GM21717 (cell line): ENCODE results near the gene RAI14.
"Not testable (repeated sequence)": the region's sequence is repeated elsewhere in the genome, so short reads cannot be mapped to it uniquely, and the experiment has no call there.

ENCODE experiments used
- ATAC-seq: cut with Tn5 transposase; IDR thresholded peaks from one replicate; pipeline ENCODE4 v1.9.1; 2021; ENCODE audit warnings: mild to moderate bottlenecking, moderate library complexity; ENCODE audit not compliant: unreplicated experiment

RAI14 gene

DNA sequence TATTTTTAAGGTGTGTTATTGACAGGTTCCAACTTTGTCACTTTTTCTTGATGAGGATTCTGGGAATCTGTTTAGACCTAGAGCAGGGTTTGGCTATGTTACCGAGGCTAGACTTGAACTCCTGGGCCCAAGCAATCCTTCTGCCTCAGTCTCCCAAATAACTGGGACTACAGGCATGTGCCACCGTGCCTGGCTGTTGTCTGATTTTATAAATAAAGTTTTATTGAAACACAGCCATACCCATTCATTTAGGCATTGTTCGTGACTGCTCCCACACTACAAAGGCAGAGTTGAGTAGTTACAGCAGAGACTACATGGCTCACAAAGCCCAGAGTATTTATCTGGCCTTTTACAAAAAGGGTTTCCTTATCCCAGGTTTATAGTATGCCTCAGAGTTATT, 102.4 kb downstream of the RAI14 start:
- no peak for ATAC-seq

DNA sequence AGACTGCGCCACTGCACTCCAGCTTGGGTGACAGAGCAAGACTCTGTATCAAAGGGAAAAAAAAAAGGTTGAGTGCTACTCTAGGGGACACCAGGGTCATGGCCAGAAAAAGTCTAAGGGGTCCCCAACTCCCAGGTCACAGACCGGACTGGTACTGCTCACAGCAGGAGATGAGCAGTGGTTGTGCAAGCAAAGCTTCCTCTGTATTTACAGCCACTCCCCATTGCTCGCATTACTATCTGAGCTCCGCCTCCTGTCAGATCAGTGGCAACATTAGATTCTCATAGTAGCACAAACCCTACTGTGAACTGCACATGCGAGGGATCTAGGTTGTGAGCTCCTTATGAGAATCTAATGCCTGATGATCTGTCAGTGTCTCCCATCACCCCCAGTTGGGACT, 103.1 kb downstream of the RAI14 start:
- ATAC-seq: not testable (repeated sequence)

- ATAC-seq: no peak
Observed at GRCh38 chr5:34765662-34766061, 109.5 kb downstream of the RAI14 start.

- ATAC-seq: no peak
Observed at GRCh38 chr5:34767180-34767579, 111.1 kb downstream of the RAI14 start.

DNA sequence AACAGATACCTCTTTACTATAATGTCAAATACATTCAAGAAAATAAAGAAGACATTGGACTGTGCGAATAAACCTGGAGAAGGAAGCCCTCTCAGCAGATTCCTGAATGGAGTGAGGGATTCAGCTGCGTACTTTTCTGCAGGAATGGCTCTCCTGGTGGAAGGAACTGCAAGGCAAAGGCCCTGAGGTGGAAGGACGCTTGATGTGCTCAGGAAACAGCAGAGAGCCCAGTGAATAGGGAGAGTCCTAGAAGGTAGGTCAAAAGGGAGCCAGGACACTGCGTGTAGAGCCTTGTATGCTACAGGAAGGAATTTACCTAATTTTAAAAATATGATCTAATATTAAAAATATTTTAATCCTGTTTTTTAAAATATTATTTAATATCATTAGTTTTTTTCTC, 114.4 kb downstream of the RAI14 start:
- ATAC-seq: no peak

DNA sequence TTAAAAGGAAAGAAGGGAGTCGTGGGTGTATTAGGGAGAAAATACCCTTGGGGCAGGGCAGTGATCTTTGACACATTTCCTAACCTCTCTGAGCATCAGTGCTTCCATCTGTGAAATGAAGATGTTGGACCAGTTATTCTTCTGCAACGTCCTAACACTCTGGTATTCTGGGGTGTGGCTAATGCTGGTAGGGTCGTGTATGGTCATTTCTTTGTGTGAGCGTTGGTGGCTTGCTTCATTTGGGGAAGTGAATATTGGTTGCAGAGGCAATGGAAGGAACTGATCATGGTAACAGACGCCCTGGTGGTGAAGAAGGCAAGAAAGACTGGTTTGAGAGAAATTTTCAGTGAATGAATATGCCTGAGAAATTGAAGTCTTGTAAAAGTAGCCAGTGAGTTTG, 114.9 kb downstream of the RAI14 start:
- no peak for ATAC-seq

DNA sequence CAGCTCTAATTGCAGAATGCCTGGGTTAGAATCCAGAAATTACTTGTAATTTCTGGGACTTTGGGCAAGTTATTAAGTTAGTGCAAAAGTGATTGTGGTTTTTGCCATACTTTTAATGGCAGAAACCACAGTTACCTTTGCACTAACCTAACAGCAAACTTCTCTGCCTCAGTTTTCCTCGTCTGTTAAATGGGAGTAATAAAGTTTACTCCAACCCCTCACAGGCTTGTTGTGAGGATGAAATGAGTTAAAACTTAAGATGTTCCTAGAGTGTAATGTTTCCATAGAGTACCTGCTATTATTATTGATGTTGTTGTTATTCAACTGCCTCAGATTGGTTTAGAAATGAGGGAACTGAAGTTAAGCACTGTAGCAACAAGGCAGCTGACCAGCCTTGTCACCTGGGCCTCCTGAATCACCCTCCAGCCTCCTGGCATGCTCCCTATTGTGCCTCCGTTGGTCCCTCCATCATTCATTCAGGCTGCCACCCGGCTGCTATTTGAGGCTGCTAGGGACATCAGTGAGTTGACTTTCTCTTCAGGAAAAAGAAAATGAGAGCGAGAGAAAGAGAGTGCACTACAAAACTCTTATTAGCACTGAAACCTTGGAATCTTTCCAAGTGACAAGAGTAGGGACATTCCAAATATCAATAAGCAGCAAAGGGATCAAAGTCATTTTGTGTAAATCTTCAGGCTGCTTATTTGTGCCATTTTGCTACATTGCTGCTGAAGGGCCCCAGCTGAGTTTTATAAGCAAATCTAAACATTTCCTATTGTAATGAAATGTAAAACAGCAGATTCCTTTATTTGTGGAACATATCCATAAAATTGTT, 116.4 kb downstream of the RAI14 start:
- no peak for ATAC-seq

DNA sequence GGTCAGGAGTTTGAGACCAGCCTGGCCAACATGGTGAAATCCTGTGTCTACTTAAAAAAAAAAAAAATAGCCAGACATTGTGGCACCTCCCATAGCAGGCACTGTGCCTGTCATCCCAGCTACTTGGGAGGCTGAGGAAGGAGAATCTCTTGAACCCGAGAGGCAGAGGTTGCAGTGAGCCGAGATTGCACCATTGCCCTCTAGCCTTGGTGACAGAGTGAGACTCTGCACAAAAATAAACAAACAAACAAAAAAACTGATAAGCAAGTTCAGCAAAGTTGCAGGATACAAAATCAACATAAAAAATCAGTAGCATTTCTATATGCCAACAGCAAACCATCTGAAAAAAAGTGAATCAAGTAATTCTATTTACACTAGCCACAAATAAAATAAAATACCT, 118.0 kb downstream of the RAI14 start:
- no peak for ATAC-seq

GRCh38 chr5:34774678-34775077, 118.5 kb downstream of the RAI14 start:
- not testable (repeated sequence) for ATAC-seq

DNA sequence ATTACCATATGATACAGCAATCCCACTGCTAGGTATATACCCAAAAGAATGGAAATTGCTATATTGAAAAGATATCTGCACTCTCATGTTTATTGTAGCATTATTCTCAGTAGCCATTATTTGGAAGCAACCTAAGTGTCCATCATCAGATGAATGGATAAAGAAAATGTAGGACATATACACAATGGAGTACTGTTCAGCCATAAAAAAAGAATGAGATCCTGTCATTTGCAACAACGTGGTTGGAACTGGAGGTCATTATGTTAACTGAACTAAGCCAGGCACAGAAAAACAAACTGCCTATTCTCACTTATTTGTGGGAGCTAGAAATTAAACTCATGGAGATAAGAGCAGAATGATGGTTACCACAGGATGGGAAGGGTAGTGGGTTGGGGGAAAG, 119.8 kb downstream of the RAI14 start:
- ATAC-seq: no peak

GRCh38 chr5:34778091-34778850, 122.1 kb downstream of the RAI14 start:
- ATAC-seq: no peak

DNA sequence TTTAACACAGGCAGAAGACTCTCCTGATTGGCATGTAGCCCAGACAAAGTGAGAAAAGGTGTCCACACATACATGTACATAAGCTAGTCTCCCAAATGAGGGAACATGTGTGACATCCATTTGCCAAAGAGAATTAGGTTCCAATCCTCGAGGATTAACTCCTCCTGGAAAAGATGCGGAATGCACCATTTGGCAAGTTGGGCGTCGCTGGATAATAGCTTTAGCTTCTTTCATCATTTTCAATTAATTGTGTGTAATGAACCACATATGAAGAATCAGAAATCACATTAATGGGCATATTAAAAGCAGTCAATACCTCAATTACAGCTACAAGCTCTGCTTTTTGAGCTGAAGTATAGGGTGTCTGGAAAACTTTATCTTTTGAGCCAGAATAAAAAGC, 127.8 kb downstream of the RAI14 start:
- not testable (repeated sequence) for ATAC-seq

GRCh38 chr5:34787035-34787434, 130.9 kb downstream of the RAI14 start:
- no peak for ATAC-seq

GRCh38 chr5:34789021-34789531, 132.9 kb downstream of the RAI14 start:
- no peak for ATAC-seq

DNA sequence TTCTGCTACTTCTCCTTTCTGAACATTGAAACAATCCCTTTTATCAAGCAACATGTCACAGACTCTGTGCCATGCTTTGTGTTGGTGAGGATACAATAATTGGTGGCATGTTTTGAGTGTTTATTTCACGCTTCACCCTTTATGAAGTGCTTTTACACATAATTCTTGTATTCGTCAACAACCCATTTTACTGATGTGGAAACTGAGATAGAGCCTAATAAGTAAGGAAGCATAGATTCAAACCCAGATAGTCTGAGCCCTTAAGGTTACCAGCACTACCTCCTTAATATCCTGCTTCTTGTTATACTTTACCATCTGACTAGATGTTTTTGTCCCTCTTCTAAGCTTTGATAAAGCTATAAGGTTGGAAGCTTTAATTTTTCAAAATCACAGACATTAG, 133.5 kb downstream of the RAI14 start:
- ATAC-seq: no peak

DNA sequence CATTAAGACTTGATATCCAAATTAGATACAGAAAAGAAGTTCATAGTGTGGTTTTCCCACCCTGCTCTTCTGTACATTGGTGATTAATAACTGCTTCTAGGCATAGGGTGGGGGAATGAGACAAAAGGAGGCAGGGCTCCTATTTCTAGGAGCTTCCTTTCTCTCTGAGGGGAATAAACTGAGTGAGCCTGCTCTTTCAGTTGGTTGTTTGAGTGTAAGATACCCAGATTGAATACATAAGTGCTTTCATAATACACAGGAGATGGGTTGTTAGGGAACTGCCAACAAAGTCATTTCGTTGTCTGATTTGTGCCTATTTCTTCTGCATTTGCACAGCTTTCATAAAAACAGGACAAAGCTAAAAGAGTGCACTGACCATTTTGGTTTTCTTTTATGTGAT, 133.9 kb downstream of the RAI14 start:
- ATAC-seq: no peak

DNA sequence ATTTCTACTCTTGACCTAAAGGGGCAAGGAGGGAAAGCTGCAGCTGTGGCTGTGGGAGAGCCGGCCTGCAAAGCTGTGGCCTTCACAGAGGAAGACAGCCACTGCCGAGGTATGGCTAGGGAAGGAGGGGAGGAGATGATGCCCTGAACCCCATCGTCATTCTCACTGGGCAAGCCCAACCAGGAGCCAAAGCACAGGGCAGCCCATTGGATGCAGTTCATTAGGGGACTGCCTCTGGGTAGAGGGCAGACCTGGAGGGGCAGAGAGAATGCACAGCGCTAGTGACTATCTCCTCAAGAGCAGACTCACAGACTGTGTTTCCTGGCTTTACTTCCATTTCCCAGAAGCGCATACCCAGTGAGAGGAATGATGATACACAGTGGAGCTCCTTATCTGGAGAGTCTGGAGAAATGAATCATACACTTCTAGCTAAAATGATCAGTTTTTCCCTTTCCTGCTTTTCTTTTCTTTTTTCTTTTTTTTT, 135.7 kb downstream of the RAI14 start:
- no peak for ATAC-seq

- no peak for ATAC-seq
Observed at GRCh38 chr5:34802834-34803563, 146.9 kb downstream of the RAI14 start.

DNA sequence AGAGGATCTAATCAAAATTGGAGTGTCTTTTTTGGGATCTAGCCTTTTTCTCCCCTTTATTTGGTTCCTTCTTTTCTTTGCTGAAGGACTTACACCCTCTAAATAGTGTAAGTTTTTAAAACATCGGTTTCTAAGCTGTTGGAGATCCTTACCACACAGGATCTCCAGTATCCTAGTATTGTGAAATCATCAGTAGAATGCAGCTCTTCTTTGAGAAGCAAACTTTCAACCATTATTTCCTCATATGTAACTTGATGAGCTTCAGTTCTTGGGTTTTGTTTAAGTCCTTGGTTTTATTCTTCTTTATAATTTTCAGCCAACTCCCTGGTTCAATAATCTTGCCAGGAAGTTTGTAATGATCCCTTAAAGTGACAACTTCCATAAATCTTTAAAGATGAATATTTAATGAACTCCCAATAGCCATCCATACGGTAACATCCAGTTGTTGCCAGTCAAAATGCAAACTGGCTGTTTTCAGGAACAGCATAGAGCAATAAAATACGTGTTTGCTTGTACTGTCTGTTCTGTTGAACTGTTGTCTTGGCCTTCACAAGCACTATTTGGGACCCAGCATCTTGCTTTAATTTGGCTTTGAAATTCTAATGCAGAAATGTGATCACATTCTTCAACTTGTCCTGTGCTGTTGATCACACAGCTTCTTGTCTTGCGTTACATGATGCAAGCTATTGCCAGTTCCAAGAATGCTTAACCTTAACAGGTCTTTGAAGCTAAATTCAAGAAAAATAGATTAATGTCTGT, 148.0 kb downstream of the RAI14 start:
- no peak for ATAC-seq

DNA sequence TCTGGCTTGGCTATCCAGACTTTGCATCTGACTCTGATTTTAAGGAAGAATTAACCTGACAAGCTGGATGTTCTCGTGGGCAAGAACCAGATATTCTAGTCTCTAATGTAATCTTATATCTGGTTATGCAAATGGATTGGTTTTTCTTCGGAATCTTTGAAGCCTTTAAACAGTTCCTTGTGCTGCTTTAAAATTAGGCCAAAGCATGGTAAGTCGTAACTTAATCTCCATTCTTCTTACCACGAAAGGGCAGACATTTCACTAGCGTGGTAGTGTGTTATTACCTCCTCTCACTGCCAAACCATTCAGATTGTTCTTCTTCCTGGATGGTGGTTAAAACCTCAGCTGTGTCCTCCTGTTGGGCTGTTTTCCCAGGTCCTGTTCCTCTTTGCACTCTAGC, 148.8 kb downstream of the RAI14 start:
- ATAC-seq: no peak

- no peak for ATAC-seq
Observed at GRCh38 chr5:34806532-34806931, 150.4 kb downstream of the RAI14 start.
